HEK293 (cell line): Measurements from ENCODE around the gene KIF4A.

ENCODE experiments used
- GLIS2 ChIP-seq: fragments of 450-650 bp; formaldehyde crosslinking; IDR thresholded peaks from 2 replicates; pipeline ENCODE4 v1.5.1; 2016; ENCODE audit warnings: missing biosample characterization, missing genetic modification characterization
- MEIS1 ChIP-seq: sonication (generic); formaldehyde crosslinking; IDR thresholded peaks from 2 replicates; pipeline ENCODE4 v1.8.1; 2022; ENCODE audit warnings: missing genetic modification reagents, mild to moderate bottlenecking, borderline replicate concordance
- MZF1 ChIP-seq: fragments of 450-650 bp; formaldehyde crosslinking; IDR thresholded peaks from 2 replicates; pipeline ENCODE4 v1.5.1; 2017; ENCODE audit warnings: missing biosample characterization, missing genetic modification characterization, borderline replicate concordance
- YY1 ChIP-seq: fragments of 450-650 bp; formaldehyde crosslinking; IDR thresholded peaks from 2 replicates; pipeline ENCODE4 v1.5.1; 2018; ENCODE audit warnings: missing biosample characterization, missing genetic modification characterization
- ZFP41 ChIP-seq: fragments of 450-650 bp; formaldehyde crosslinking; IDR thresholded peaks from 2 replicates; pipeline ENCODE4 v1.5.1; 2016; ENCODE audit warnings: missing biosample characterization, missing genetic modification characterization, borderline replicate concordance
- ZNF23 ChIP-seq: fragments of 450-650 bp; formaldehyde crosslinking; IDR thresholded peaks from 2 replicates; pipeline ENCODE4 v1.5.1; 2016; ENCODE audit warnings: missing biosample characterization, missing genetic modification characterization, borderline replicate concordance
- ZNF324 ChIP-seq: fragments of 450-650 bp; formaldehyde crosslinking; IDR thresholded peaks from 2 replicates; pipeline ENCODE4 v1.5.1; 2016; ENCODE audit warnings: missing biosample characterization, missing genetic modification characterization
- ZNF510 ChIP-seq: fragments of 450-650 bp; formaldehyde crosslinking; IDR thresholded peaks from 2 replicates; pipeline ENCODE4 v1.5.1; 2018; ENCODE audit warnings: mild to moderate bottlenecking, missing genetic modification characterization, missing biosample characterization; ENCODE audit not compliant: insufficient replicate concordance
- TF ChIP-seq, protein P1 (sequence below): IDR thresholded peaks from 2 replicates; pipeline ENCODE4 v1.6.1; 2011; ENCODE audit warnings: mild to moderate bottlenecking, low read depth, low read length, borderline replicate concordance
- TF ChIP-seq, protein P2 (sequence below): fragments of 450-650 bp; formaldehyde crosslinking; IDR thresholded peaks from 2 replicates; pipeline ENCODE4 v1.5.1; 2016; ENCODE audit warnings: missing biosample characterization, missing genetic modification characterization
- TF ChIP-seq, protein P3 (sequence below): fragments of 450-650 bp; formaldehyde crosslinking; IDR thresholded peaks from 2 replicates; pipeline ENCODE4 v1.5.1; 2017; ENCODE audit warnings: missing biosample characterization, missing genetic modification characterization

DNA sequence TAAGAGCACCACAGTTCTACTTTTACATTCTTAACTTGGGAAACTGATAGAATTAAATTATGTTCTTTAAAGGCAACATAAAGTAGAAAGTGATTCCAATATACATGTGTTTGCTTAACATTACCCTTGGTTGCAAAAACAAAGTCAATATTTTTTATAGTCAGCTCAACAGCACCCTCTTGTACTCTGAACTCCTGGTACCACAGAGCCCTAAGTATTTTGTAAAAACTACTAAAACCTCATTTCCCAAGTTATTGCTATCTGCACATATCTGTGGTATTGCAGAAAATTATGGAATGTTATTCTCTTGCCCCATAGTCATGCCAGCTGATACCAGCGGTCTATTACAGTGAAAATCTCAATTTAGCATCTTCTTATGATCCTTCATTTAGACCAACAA is 2.9 kb downstream of the KIF4A start:
- TF ChIP-seq GLIS2 (tag by site-specific recombination) (no peak), ZFP41 (no peak), MEIS1 (CRISPR knock-in tag) (no peak), YY1 (tag by site-specific recombination) (no peak), ZNF324 (tag by site-specific recombination) (no peak), MZF1 (tag by site-specific recombination) (no peak), ZNF510 (tag by site-specific recombination) (no peak), ZNF23 (tag by site-specific recombination) (no peak)
- TF ChIP-seq, protein P1, sequence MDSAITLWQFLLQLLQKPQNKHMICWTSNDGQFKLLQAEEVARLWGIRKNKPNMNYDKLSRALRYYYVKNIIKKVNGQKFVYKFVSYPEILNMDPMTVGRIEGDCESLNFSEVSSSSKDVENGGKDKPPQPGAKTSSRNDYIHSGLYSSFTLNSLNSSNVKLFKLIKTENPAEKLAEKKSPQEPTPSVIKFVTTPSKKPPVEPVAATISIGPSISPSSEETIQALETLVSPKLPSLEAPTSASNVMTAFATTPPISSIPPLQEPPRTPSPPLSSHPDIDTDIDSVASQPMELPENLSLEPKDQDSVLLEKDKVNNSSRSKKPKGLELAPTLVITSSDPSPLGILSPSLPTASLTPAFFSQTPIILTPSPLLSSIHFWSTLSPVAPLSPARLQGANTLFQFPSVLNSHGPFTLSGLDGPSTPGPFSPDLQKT: no peak
- TF ChIP-seq, protein P2, sequence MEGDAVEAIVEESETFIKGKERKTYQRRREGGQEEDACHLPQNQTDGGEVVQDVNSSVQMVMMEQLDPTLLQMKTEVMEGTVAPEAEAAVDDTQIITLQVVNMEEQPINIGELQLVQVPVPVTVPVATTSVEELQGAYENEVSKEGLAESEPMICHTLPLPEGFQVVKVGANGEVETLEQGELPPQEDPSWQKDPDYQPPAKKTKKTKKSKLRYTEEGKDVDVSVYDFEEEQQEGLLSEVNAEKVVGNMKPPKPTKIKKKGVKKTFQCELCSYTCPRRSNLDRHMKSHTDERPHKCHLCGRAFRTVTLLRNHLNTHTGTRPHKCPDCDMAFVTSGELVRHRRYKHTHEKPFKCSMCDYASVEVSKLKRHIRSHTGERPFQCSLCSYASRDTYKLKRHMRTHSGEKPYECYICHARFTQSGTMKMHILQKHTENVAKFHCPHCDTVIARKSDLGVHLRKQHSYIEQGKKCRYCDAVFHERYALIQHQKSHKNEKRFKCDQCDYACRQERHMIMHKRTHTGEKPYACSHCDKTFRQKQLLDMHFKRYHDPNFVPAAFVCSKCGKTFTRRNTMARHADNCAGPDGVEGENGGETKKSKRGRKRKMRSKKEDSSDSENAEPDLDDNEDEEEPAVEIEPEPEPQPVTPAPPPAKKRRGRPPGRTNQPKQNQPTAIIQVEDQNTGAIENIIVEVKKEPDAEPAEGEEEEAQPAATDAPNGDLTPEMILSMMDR: no peak
- TF ChIP-seq, protein P3, sequence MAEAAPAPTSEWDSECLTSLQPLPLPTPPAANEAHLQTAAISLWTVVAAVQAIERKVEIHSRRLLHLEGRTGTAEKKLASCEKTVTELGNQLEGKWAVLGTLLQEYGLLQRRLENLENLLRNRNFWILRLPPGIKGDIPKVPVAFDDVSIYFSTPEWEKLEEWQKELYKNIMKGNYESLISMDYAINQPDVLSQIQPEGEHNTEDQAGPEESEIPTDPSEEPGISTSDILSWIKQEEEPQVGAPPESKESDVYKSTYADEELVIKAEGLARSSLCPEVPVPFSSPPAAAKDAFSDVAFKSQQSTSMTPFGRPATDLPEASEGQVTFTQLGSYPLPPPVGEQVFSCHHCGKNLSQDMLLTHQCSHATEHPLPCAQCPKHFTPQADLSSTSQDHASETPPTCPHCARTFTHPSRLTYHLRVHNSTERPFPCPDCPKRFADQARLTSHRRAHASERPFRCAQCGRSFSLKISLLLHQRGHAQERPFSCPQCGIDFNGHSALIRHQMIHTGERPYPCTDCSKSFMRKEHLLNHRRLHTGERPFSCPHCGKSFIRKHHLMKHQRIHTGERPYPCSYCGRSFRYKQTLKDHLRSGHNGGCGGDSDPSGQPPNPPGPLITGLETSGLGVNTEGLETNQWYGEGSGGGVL (tag by site-specific recombination): no peak
